ENCODE measurements around the gene SCAMP5.

The SCAMP5 gene

DNA sequence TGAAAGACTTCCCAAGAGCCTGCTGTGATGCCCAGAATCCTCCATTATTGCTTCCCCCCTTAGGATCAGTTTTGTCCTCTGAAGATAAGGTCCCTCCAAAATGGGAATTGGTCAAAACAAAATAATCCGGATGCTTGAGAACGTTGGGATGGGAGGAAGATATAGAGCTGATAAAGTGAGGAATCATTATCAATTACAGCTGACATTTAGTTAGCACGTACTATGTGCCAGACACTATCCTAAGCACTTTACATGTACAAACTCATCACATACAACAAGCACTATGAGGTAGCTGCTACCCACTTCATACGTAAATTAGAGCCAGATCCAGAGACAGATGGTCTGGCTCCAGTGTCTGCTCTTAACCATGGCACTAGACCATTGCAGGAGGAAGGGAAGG lies 32.1 kb upstream of the SCAMP5 start:
- Histone ChIP-seq H3K27me3 (no peaks in the 10 kb centered on the region), H3K4me1 (peaks cover 24% of the 10 kb centered on the region)
- no peak for DNase-seq

DNA sequence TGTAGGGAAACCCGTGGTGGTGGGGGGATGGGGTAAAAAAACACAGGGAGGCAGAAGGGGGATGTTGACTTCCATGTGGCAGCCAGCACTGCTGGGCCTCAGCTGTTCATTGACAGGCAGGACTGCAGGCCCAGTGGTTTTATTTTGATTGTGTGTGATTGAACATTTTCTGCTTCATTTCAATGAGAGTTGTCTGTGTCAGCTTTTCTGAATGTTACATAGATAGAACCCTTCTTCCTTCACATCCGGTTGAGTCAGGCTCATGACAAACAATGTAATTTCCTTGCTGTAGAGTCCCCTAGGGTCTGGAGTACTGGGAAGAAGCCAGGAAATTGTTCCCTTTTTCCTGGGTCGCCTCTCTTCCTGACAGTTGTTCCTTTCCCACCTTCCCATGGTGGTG lies 30.6 kb upstream of the SCAMP5 start:
- Histone ChIP-seq H3K36me3 (no peaks in the 10 kb centered on the region), H3K4me3 (ENCODE audit: low read depth, low read length) (no peak overlapping the region), H3K27me3 (no peaks in the 10 kb centered on the region), H3K9me3 (no peaks in the 10 kb centered on the region; the same call in 1 of the 2 replicates), H3K4me1 (peaks cover 24% of the 10 kb centered on the region)
- DNase-seq = no peak
- TF ChIP-seq, protein P1, sequence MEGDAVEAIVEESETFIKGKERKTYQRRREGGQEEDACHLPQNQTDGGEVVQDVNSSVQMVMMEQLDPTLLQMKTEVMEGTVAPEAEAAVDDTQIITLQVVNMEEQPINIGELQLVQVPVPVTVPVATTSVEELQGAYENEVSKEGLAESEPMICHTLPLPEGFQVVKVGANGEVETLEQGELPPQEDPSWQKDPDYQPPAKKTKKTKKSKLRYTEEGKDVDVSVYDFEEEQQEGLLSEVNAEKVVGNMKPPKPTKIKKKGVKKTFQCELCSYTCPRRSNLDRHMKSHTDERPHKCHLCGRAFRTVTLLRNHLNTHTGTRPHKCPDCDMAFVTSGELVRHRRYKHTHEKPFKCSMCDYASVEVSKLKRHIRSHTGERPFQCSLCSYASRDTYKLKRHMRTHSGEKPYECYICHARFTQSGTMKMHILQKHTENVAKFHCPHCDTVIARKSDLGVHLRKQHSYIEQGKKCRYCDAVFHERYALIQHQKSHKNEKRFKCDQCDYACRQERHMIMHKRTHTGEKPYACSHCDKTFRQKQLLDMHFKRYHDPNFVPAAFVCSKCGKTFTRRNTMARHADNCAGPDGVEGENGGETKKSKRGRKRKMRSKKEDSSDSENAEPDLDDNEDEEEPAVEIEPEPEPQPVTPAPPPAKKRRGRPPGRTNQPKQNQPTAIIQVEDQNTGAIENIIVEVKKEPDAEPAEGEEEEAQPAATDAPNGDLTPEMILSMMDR (IDR thresholded peaks at IDR 0.05; ENCODE audit: low read depth, low read length) = no peak

More for the DNA sequence above, 32.1 kb upstream of the SCAMP5 start:
- H3K4me3 ChIP-seq (ENCODE audit: low read depth, low read length) = no peak overlapping the region
- TF ChIP-seq, protein P1 (IDR thresholded peaks at IDR 0.05; ENCODE audit: low read depth, low read length) = no peak
- no peaks in the 10 kb centered on the region; the same call in 1 of the 2 replicates for H3K9me3 ChIP-seq
- no peaks in the 10 kb centered on the region for H3K36me3 ChIP-seq

DNA sequence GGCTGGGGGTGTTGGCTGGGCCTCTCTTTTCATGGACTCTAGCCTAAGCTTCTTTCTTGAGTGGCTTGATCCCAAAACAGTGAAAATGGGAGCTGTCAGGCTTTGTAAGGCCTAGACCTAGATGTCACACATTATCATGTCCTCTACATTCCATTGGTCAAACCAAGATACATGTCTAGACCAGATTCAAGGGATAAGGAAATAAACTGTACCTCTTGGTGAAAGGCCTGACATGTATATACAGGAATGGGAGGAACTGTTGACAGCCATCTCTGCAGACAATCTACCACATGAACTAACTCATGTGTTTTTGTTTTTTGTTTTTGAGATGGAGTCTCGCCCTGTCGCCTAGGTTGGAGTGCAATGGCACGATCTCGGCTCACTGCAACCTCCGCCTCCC lies 27.7 kb upstream of the SCAMP5 start:
- DNase-seq = no peak
- no peaks in the 10 kb centered on the region for H3K27me3 ChIP-seq
- H3K9me3 ChIP-seq = no peaks in the 10 kb centered on the region; the same call in 1 of the 2 replicates
- TF ChIP-seq, protein P1 (IDR thresholded peaks at IDR 0.05; ENCODE audit: low read depth, low read length) = no peak
- no peak overlapping the region for H3K4me3 ChIP-seq (ENCODE audit: low read depth, low read length)
- peaks cover 18% of the 10 kb centered on the region for H3K4me1 ChIP-seq
- no peaks in the 10 kb centered on the region for H3K36me3 ChIP-seq

DNA sequence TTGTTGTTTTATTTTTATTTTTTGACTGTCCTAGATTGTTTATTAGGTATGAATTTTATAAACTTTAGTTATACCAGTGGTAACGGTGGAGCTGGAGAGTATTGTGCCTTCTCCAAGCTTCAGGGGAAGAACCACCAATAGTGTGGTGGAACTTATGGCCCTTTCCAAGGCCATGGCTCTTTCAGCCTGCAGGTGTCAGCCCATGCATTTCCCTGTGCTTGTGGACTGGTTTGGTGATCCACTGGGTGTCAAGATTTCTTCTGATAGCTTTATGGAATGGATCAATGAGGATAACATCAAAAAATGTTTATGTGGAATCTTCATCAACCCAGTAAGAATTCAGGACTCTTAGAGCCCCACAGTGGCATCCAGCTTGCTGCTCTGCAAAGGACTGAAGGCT lies 19.2 kb upstream of the SCAMP5 start:
- H3K4me1 ChIP-seq = peaks cover 19% of the 10 kb centered on the region
- H3K27me3 ChIP-seq = no peaks in the 10 kb centered on the region
- H3K9me3 ChIP-seq = no peaks in the 10 kb centered on the region
- no peak overlapping the region for H3K4me3 ChIP-seq (ENCODE audit: low read depth, low read length)
- TF ChIP-seq, protein P1 (IDR thresholded peaks at IDR 0.05; ENCODE audit: low read depth, low read length) = peak; percentile 25; the same call in 1 of the 2 replicates
- no peaks in the 10 kb centered on the region for H3K36me3 ChIP-seq
- DNase-seq = no peak

DNA sequence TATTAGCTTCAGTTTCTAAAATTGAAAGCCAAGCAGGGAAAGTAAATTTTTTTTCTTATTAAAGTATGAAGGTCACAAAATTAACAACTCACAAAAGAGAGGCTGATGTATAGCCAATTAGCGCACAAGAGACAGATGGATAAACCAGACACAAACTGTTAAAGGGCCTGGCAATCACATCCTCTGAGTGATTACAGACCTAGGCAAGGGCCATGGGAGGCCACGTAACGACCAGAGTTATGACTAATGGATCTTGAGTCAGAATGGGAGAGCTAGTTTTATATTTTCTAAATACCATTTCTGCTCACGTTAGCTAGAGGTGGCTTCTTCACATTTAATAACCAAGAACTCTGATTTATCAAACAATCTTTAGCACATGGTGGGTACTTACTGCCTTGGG lies 17.8 kb upstream of the SCAMP5 start:
- TF ChIP-seq, protein P1 (IDR thresholded peaks at IDR 0.05; ENCODE audit: low read depth, low read length) = no peak

DNA sequence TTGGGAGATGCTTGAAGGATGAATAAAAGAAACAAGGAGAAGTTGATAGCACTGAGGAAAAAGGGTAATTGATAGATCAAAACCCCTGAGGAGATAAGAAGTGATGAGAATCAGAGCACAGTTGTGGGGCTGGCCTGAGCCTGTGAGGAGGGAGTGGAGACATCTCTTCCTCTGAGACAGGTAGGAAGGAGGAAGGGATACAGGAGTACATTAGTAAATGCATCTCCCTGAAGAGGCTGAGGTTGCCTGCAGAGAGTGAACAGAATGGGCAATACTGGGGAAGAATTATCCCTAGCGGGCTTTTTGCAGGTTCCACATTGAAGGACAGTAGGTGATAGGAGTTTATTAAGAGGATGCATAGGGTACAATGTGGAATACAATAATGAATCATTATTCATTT lies 17.3 kb upstream of the SCAMP5 start:
- Histone ChIP-seq H3K4me3 (ENCODE audit: low read depth, low read length) (no peak overlapping the region), H3K36me3 (no peaks in the 10 kb centered on the region), H3K4me1 (peaks cover 19% of the 10 kb centered on the region), H3K27me3 (no peaks in the 10 kb centered on the region), H3K9me3 (no peaks in the 10 kb centered on the region)
- no peak for DNase-seq
- TF ChIP-seq, protein P1 (IDR thresholded peaks at IDR 0.05; ENCODE audit: low read depth, low read length) = no peak

More for the DNA sequence above, 17.8 kb upstream of the SCAMP5 start:
- H3K4me3 ChIP-seq (ENCODE audit: low read depth, low read length) = no peak overlapping the region
- H3K4me1 ChIP-seq = peaks cover 19% of the 10 kb centered on the region
- H3K9me3 ChIP-seq = no peaks in the 10 kb centered on the region
- DNase-seq = peak; percentile 63
- no peaks in the 10 kb centered on the region for H3K36me3 ChIP-seq
- no peaks in the 10 kb centered on the region for H3K27me3 ChIP-seq

All from BE2C (cell line).